GM21515 (cell line): ENCODE data around the gene MYH9.

Experiments used
- ATAC-seq: cut with Tn5 transposase; IDR thresholded peaks from one replicate; pipeline ENCODE4 v1.9.1; 2021; ENCODE audit not compliant: unreplicated experiment

MYH9 gene

GRCh38 chr22:36332623-36333332 is 55.0 kb downstream of the MYH9 start:
- no peak for ATAC-seq

DNA sequence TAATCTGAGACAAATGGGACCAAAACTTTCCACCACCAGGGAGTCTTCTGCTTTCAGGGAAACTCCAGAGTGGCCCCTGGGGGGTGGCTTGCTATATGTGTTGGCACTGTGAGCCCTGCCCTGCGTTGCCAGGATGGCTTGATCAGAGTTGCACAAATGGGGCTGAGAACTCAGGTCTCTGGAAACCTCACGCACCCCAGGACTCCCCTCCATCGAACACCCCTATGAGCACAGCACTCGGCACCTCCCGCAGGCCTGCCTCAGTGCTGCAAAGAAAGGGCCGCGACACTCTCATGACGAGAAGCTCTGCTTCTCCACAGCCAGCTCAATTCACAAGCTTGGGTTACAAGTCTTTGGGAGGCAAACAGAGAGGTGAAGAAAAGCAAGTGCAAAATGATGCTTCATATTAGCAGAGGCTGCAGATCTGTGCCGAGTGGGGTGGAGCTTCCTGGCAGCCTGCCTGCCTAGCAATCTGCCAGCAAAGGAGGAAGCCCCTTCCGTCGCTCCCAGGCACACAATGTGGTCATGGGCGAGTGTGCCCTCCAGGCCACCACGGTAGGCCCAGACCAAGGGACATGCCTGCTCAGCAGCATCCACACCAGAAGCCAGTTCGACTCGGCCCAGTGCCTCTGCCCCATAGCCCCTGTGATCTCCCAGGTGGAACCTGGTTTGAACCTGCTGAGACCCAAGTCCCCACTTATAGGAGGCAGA is 55.7 kb downstream of the MYH9 start:
- ATAC-seq: no peak

- ATAC-seq: no peak
Observed at GRCh38 chr22:36331306-36331911, 56.4 kb downstream of the MYH9 start.

DNA sequence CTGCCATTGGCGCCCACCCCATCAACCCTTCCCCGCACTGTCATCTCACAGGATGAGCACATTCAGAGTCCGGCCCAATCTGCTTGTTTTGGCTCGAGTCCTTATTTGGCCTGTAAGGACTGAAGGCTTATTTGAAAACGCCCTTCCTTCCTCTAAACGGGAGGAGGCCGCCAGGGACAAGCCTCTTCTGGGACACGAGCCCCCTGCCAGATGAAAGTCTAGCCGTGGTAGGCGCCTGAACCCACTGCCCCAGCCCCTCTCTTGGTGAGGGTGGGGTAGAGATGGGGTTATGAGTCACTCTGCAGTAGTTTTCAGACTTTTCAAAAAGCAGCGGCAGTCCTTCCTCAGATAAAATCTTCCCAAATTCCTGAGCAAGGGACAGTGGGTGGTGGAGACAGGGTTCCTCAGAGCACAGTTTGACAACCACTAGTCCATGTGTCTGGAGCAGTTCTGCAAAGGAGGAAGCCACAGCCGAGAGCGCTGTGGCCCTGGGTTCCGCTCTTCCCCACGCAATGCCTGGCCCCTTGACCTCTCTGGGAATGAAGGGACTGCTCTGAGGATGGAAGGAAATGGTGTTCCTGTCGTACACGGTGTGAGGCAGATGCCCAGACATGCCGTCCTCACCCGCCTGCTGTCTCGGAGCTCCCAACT is 57.0 kb downstream of the MYH9 start:
- ATAC-seq: no peak

DNA sequence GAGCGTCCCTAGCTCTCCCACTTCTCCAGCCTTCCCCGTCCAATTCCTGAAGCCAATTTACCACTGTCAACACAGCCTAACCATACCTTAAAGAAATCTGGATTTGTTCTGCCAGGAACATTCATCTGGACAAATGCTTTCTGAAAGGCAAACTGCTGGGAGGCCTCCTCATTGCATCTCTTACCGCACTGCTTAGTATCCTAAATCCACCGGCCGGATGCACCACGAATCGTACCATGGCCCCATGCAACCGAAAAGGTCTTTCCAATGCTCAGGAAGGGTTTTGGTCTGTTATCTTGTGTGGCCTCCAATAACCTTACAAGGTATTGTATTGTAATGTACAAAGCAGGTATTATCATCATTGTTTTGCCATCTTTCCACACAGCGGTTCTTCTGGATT is 57.6 kb downstream of the MYH9 start:
- ATAC-seq: no peak

DNA sequence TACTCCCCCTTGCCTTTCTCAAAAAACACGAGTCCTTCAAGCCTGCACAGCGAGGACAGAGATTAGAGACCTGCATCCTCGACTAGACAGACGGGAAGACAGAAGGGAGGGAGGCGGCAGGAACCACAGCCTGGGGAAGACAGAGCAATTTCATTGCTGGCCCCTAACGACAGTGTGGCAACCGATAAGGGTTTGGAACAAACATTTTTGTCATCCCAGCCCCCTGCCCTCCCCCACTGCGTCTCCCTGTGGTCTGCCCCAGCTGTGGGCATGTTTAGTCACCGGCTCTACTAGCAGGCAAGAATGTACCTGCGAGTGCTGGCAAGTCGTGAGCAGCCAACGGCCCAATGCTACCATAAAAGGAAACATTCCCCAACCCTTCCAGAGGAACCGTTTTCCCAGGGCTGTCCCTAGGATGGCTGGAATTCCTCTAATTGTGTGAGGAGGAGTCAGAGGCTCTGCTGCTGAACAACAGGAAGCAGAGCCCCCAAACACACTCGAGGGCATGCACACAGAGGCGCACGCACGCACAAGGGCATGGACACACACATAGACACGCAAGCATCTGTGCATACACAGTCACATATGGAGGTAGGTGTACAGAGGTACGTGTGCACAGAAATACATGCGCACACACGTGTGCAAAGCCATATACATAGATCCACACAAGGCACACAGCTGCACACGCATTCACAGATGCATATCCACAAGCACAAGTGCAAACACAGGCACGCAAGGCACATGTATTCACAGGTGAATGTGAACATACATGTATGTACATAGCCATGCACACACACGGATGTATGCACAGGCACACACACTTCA is 58.3 kb downstream of the MYH9 start:
- ATAC-seq: no peak

DNA sequence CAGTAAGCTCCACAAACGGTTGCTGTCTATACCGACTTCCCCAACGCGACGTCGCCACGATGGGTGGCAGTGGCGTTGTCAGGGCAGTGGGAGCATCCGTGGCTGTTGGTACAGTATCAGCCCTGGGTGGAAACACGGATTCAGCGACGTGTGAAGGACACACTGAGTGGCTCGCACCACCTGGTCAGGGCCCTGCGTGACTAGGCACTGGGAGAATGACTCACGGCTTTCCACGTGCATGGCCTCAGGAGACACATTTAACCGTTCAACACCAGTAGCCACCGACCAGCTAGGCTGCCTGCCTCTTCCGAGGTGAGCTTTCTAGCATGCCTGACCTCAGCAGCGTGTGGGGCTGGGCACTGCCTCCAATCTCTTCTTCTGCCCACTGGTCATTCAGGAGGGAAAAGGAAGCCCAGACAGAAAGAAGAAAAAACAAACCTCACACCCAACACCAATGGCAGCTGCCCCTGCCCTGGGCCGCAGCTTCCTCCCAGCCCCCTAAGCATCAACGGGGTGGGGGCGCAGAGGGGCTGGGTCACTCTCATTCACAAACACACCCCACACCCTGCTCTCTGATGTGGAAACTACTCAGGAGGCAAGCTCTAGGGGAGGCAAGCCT is 59.0 kb downstream of the MYH9 start:
- no peak for ATAC-seq

DNA sequence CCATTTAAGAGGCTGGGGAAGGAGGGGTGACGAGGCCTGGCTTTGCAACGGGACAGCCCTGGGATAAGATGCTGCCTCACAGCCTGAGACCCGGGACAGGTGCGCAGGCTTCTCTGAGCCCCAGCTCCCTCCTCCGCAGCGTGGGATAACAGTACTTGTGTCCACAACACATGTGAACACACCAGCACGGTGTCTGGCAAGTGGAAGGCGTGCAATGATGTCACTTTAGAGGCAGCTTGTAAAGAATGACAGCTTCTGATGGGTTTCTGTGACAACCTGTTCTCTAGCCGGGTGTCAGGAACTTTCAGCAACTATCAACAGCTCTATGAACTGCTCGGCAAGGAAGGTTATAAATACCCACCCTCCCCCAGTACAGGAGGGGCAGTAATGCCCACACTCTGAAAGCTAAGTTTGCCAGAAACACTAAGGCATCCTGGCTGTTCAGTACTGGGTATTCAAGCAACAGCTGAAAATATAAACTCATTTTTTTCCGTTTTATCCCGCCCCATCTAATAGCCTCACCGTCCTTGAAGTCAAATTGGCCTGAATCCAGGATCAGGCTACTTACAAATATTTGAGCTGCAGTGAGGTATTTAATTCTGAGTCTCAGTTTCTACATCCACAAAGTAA is 59.7 kb downstream of the MYH9 start:
- no peak for ATAC-seq

DNA sequence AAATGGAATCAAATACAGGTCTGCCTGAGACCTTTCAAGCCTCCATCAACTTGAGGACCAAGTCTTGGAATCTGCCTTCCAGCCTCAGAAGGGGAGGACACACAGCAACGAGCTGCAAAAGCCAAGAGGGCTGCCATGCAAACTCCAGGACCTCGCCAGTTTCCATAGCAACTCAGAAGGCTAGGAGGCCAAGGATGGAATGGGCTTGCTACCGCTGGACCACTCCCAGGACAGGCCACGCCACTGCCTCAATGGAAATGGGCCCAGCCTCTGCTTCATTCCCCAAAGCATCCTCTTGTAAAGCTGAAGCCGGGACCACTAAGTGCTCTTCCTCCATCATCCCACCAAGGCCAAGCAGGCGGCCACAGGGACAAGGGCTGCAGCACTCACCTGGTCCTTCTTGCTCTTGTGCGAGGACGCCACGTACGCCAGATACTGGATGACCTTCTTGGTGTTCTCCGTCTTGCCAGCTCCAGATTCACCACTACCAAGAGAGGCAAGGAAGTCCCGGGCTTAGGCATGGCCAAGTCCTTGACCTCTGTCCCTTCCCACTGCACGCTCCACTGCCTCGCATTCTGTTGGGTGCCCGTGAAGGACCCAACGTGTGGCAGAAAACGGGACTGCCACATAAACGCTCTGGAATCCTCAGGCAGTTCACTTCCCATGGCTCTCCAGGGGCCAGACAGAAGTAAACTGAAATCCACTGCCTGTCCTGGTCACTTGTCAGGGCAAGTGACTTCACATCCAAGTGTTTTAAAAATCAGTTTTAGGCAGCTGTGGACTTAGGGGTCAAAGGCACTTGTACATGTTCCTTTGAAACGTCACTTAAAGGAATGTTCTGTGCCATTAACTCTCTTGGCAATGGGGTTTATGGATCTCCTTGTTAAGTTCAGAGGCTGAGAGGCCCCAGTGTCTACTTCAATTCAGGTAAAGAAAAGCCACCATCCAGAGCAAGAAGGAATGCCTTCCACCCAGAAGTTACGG is 61.3 kb downstream of the MYH9 start:
- ATAC-seq: no peak

DNA sequence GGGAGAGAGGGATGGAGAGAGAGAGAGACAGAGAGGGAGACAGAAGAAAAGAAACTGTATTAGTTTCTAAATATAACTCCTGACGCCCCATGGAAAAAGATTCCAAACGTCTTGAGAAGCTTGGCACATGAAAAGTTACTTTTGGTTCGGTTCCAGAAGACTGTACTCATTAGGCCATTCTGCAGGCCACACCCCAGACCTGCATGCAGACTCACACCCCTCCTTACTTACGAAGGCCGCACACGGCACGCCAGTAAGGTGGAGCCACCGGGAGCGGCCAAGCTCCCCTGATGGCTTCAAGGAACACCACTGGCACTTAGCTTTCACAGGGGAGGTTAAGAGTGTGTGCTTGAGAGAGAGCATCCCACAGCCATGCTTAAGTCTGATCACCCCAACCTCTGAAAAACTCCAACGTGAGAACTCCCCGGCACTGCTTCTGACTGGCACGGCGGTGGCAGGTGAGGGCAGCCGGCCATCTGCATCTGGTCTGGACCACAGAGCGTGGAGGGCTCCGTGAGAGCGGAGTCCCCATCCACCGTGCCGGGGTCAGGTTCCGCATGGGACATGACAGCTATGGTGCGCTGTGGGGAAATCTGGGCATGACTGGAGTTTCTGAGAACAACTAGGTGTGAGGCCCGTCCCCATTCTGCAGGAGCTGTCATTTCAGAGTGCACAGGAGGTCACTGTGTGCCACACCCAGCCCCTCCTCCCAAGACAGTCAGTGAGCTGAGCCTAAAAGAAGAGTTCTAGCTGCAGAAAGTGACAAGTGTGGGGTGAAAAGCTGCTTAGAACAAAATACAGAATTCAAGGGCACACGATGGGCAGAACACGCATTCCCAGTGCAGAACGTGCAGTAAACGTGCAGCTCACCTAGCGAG is 62.4 kb downstream of the MYH9 start:
- ATAC-seq: no peak

DNA sequence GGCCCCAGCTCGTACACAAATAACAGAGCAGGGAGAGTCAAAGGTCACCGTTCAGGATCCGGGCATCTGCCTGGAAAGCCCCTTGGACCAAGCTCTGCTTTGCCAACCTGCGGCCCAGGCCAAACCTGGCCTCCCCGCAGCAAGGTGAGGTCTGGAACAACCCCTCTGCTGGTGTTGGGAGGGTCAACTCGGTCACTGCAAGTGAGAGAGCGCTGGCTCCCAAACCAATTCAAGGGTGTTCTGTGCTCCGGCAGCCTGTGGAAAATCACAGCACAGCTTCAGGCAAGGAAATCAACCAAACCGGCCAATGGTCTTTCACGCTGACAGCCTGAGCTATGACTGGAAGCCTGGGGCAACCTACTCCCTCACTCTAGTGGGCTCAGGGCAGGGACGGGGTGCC is 63.4 kb downstream of the MYH9 start:
- ATAC-seq: no peak

GRCh38 chr22:36323855-36324331 is 63.9 kb downstream of the MYH9 start:
- no peak for ATAC-seq

DNA sequence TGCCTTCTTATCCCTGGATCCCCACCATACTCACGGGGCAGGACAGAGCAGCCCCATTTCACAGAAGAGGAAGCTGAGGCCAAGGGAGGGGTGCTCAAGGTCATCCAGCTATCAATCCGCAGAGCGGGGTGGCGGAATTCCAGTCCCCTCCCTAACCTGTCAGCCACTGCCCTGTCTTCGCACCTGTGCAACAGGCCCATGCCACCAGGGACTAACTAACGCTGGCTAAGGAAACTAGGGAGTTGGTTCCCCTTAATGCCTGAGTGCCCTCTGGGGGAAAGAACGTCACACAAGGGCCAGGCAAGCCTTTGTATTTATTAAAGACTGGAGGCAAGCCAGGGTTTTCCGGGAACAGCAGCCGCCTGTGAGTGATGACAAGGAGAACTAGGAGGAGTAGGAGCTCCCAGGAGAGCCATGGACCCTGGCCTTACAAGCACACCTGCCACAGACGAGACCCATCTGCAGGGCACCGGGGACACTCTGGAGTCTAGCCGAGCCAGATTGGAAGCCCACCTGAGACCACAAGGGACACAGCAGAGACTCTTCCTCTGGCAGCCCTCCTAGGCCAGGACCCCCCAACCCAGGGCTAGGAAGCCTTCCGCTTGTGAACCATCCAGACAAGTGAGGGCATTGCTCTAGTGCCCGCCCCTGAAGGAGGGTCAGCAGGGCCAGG is 64.4 kb downstream of the MYH9 start:
- ATAC-seq: no peak

- ATAC-seq: no peak
Observed at GRCh38 chr22:36322602-36322915, 65.2 kb downstream of the MYH9 start.

DNA sequence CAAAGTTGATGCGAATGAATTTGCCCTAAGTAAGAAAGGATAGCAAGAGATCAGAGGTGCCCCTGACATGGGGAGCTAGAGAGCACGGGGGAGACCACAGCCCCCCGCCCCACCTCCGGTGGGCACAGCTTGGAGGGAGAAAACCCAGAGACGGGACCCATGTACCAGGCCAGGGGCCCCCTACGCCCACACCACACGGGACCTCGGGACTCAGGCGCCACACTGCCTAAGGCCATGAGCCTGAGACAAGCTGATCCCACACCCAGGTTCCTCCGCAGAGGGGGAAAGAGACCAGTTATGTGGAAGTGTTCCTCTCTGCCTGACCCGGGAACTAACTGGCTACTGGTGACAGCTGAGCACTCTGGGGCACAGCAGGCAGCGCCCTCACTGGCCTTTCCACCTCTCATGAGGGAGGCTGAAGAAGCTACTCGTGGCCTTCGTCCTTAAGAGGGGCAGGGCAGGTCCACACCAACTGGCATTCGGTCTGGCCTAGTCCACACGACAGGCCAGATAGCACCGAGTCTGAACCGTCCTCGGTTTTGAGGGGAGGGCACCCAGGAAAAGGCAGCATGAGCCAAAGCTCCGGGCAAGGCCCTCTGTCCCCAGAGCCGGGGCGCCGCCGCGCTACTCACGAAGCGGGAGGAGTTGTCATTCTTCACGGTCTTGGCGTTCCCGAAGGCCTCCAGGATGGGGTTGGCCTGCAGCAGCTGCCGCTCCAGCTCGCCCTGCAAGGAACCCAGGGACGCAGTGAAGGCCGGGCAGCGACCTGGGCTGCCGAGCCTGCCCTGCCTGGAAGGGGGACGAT is 65.8 kb downstream of the MYH9 start:
- no peak for ATAC-seq

- no peak for ATAC-seq
Observed at GRCh38 chr22:36320553-36320952, 67.2 kb downstream of the MYH9 start.
